Activated CD4-positive, CD25-positive, alpha-beta regulatory T cell (primary cell): ENCODE measurements around the gene DOCK2.
"Not testable (repeated sequence)": the region's sequence is repeated elsewhere in the genome, so short reads cannot be mapped to it uniquely, and the experiment has no call there.

Experiments used
- DNase-seq, 4 experiments: peaks; one replicate each; lab custom pipeline; 2025; lab: John Stamatoyannopoulos, UW

Gene DOCK2

GRCh38 chr5:169756071-169756765 lies 119.1 kb downstream of the DOCK2 start:
- DNase-seq = no peak

GRCh38 chr5:169757016-169757415 lies 119.9 kb downstream of the DOCK2 start:
- DNase-seq = no peak

GRCh38 chr5:169758886-169759285 lies 121.8 kb downstream of the DOCK2 start:
- no peak for DNase-seq

GRCh38 chr5:169760229-169760628 lies 123.2 kb downstream of the DOCK2 start:
- DNase-seq = no peak

GRCh38 chr5:169762338-169763095 lies 125.4 kb downstream of the DOCK2 start:
- DNase-seq = no peak

GRCh38 chr5:169763376-169764017 lies 126.4 kb downstream of the DOCK2 start:
- DNase-seq = no peak

- no peak for DNase-seq
These were observed 126.9 kb downstream of the DOCK2 start for GRCh38 chr5:169764018-169764378.

- no peak for DNase-seq
These were observed 128.3 kb downstream of the DOCK2 start for GRCh38 chr5:169765176-169765996.

GRCh38 chr5:169766943-169767342 lies 129.9 kb downstream of the DOCK2 start:
- DNase-seq = not testable (repeated sequence)

GRCh38 chr5:169767938-169768337 lies 130.9 kb downstream of the DOCK2 start:
- DNase-seq = no peak

- DNase-seq = no peak
These were observed 131.3 kb downstream of the DOCK2 start for GRCh38 chr5:169768416-169768815.

- no peak for DNase-seq
These were observed 133.0 kb downstream of the DOCK2 start for GRCh38 chr5:169770109-169770508.

GRCh38 chr5:169772256-169772655 lies 135.2 kb downstream of the DOCK2 start:
- DNase-seq = no peak

- DNase-seq = no peak
These were observed 135.6 kb downstream of the DOCK2 start for GRCh38 chr5:169772688-169773087.

- DNase-seq = no peak
These were observed 140.1 kb downstream of the DOCK2 start for GRCh38 chr5:169777159-169777558.

- DNase-seq = no peak
These were observed 141.8 kb downstream of the DOCK2 start for GRCh38 chr5:169778622-169779596.

- no peak for DNase-seq
These were observed 144.6 kb downstream of the DOCK2 start for GRCh38 chr5:169781420-169782345.

GRCh38 chr5:169785771-169786618 lies 148.9 kb downstream of the DOCK2 start:
- no peak for DNase-seq

GRCh38 chr5:169788168-169788567 lies 151.1 kb downstream of the DOCK2 start:
- no peak for DNase-seq
